ENCODE results near the gene KLHL5. TPM values are rescaled to one million over a fixed set of nuclear protein-coding genes. Genes with fewer than 3 reads are reported as not detected.

Gene KLHL5
- total RNA-seq, 1 experiment from 2014 or later = 84.8 TPM

GRCh38 chr4:39106011-39106410 is 44.0 kb downstream of the KLHL5 start:
- no TSS peak for BruUV-seq (replicated peaks)
- CTCF ChIA-PET = no interaction called here
- TF ChIP-seq CTCF (conservative IDR thresholded peaks at IDR 0.05; ENCODE audit: low read depth, low read length) = no peak
- TF ChIP-seq EZH2phosphoT487 (IDR thresholded peaks at IDR 0.05; ENCODE audit: borderline replicate concordance, low read length) = no peak
- no peak for TF ChIP-seq EZH2 (IDR thresholded peaks at IDR 0.05; ENCODE audit: low read length, unreplicated experiment)
- Histone ChIP-seq H3K79me2 (ENCODE audit: low read length) (peaks cover 4% of the 10 kb centered on the region; the same call in 1 of the 2 replicates), H3K27me3 (ENCODE audit: low read length) (no peaks in the 10 kb centered on the region), H3K4me1 (ENCODE audit: insufficient read depth, low read length) (peaks cover 16% of the 10 kb centered on the region), H3K9me2 (replicated peaks; ENCODE audit: low read length) (no peaks in the 10 kb centered on the region), H3K27ac (ENCODE audit: low read length) (no peak overlapping the region), H3F3A (ENCODE audit: low read length, unreplicated experiment) (no peaks in the 10 kb centered on the region), H2AFZ (ENCODE audit: low read length) (no peak overlapping the region), H3K4me2 (ENCODE audit: low read length) (no peak overlapping the region), H3K9ac (ENCODE audit: low read length) (no peak overlapping the region), H4K20me1 (ENCODE audit: low read length) (no peaks in the 10 kb centered on the region), H3K4me3 (ENCODE audit: low read length) (no peak overlapping the region), H3K36me3 (ENCODE audit: low read depth, low read length) (peaks cover 11% of the 10 kb centered on the region), H3K9me3 (ENCODE audit: low read length) (no peaks in the 10 kb centered on the region)
- ATAC-seq = no peak
- DNase-seq = no peak
- POLR2A ChIA-PET (ENCODE audit: unreplicated experiment) = no interaction called here
- intact Hi-C loops (cut with micrococcal nuclease) = no loop called here

- no TSS peak for BruUV-seq (replicated peaks)
- ATAC-seq (no peak), DNase-seq (no peak)
- Histone ChIP-seq H3K4me1 (ENCODE audit: insufficient read depth, low read length) (peaks cover 7% of the 10 kb centered on the region), H4K20me1 (ENCODE audit: low read length) (no peaks in the 10 kb centered on the region), H3K4me2 (ENCODE audit: low read length) (no peak overlapping the region), H3K36me3 (ENCODE audit: low read depth, low read length) (peaks cover 26% of the 10 kb centered on the region), H3K9ac (ENCODE audit: low read length) (no peak overlapping the region), H3K9me2 (replicated peaks; ENCODE audit: low read length) (no peaks in the 10 kb centered on the region), H3K79me2 (ENCODE audit: low read length) (no peaks in the 10 kb centered on the region), H3K4me3 (ENCODE audit: low read length) (no peak overlapping the region), H3K9me3 (ENCODE audit: low read length) (no peaks in the 10 kb centered on the region), H2AFZ (ENCODE audit: low read length) (no peak overlapping the region), H3F3A (ENCODE audit: low read length, unreplicated experiment) (no peaks in the 10 kb centered on the region), H3K27ac (ENCODE audit: low read length) (no peak overlapping the region), H3K27me3 (ENCODE audit: low read length) (no peaks in the 10 kb centered on the region)
- TF ChIP-seq EZH2 (IDR thresholded peaks at IDR 0.05; ENCODE audit: low read length, unreplicated experiment) (no peak), CTCF (conservative IDR thresholded peaks at IDR 0.05; ENCODE audit: low read depth, low read length) (no peak), EZH2phosphoT487 (IDR thresholded peaks at IDR 0.05; ENCODE audit: borderline replicate concordance, low read length) (no peak)
- intact Hi-C loops (cut with micrococcal nuclease) = no loop called here
- POLR2A ChIA-PET (ENCODE audit: unreplicated experiment) = no interaction called here
- CTCF ChIA-PET = no interaction called here
Measured at GRCh38 chr4:39114436-39114835, 52.4 kb downstream of the KLHL5 start.

GRCh38 chr4:39118034-39118658 is 56.1 kb downstream of the KLHL5 start:
- Histone ChIP-seq H3K36me3 (ENCODE audit: low read depth, low read length) (peaks cover 25% of the 10 kb centered on the region), H4K20me1 (ENCODE audit: low read length) (no peaks in the 10 kb centered on the region), H3K27me3 (ENCODE audit: low read length) (no peaks in the 10 kb centered on the region), H3K9me2 (replicated peaks; ENCODE audit: low read length) (no peaks in the 10 kb centered on the region), H3K27ac (ENCODE audit: low read length) (no peak overlapping the region), H3F3A (ENCODE audit: low read length, unreplicated experiment) (no peaks in the 10 kb centered on the region), H3K4me2 (ENCODE audit: low read length) (no peak overlapping the region), H3K9ac (ENCODE audit: low read length) (no peak overlapping the region), H3K79me2 (ENCODE audit: low read length) (no peaks in the 10 kb centered on the region), H3K9me3 (ENCODE audit: low read length) (no peaks in the 10 kb centered on the region), H2AFZ (ENCODE audit: low read length) (no peak overlapping the region), H3K4me1 (ENCODE audit: insufficient read depth, low read length) (no peaks in the 10 kb centered on the region), H3K4me3 (ENCODE audit: low read length) (no peak overlapping the region)
- TF ChIP-seq EZH2 (IDR thresholded peaks at IDR 0.05; ENCODE audit: low read length, unreplicated experiment) = no peak
- no peak for TF ChIP-seq CTCF (conservative IDR thresholded peaks at IDR 0.05; ENCODE audit: low read depth, low read length)
- TF ChIP-seq EZH2phosphoT487 (IDR thresholded peaks at IDR 0.05; ENCODE audit: borderline replicate concordance, low read length) = no peak
- BruUV-seq (replicated peaks) = no TSS peak
- ChIA-PET POLR2A (ENCODE audit: unreplicated experiment) (no interaction called here), CTCF (no interaction called here)
- intact Hi-C loops (cut with micrococcal nuclease) = no loop called here
- DNase-seq (no peak), ATAC-seq (no peak)

Data from PC-3 (cell line).